ENCODE results near the gene BCAS4. TPM values are rescaled to one million over a fixed set of nuclear protein-coding genes. Genes with fewer than 3 reads are reported as not detected.

The BCAS4 gene
- total RNA-seq, 1 experiment from 2014 or later: 7.9 TPM

- no peak overlapping the region for H3K4me3 Mint-ChIP-seq (ENCODE audit: unreplicated experiment)
- POLR2A ChIA-PET: interaction anchor here (0.6 to 0.7 kb wide), 2 partner anchors 123 to 294 kb away, joined by 3 to 4 read pairs; no protein-coding TSS in a partner anchor
- H3K27ac Mint-ChIP-seq (ENCODE audit: low read depth, unreplicated experiment): no peak overlapping the region
- BruUV-seq (replicated peaks): no TSS peak
- no peak for TF ChIP-seq CTCF (IDR thresholded peaks at IDR 0.05; ENCODE audit: unreplicated experiment)
- no peaks in the 10 kb centered on the region for H3K9me3 Mint-ChIP-seq (ENCODE audit: unreplicated experiment)
- DNase-seq (ENCODE audit: unreplicated experiment): no peak
- H3K36me3 Mint-ChIP-seq (ENCODE audit: insufficient read depth, unreplicated experiment): peaks cover 9% of the 10 kb centered on the region
- H3K4me1 Mint-ChIP-seq (ENCODE audit: insufficient read depth, unreplicated experiment): no peaks in the 10 kb centered on the region
- intact Hi-C loops (cut with micrococcal nuclease): no loop called here
- CTCF ChIA-PET: interaction anchor here (0.9 to 1.0 kb wide), 2 partner anchors 9 to 23 kb away, joined by 3 to 4 read pairs; no protein-coding TSS in a partner anchor
- no peaks in the 10 kb centered on the region for H3K27me3 Mint-ChIP-seq (ENCODE audit: insufficient read depth, unreplicated experiment)
Observed at GRCh38 chr20:50874758-50875665, 80.2 kb downstream of the BCAS4 start.

- Mint-ChIP-seq H3K4me3 (ENCODE audit: unreplicated experiment) (no peak overlapping the region), H3K4me1 (ENCODE audit: insufficient read depth, unreplicated experiment) (no peaks in the 10 kb centered on the region), H3K27ac (ENCODE audit: low read depth, unreplicated experiment) (no peak overlapping the region), H3K36me3 (ENCODE audit: insufficient read depth, unreplicated experiment) (peaks cover 9% of the 10 kb centered on the region), H3K9me3 (ENCODE audit: unreplicated experiment) (no peaks in the 10 kb centered on the region), H3K27me3 (ENCODE audit: insufficient read depth, unreplicated experiment) (no peaks in the 10 kb centered on the region)
- no peak for TF ChIP-seq CTCF (IDR thresholded peaks at IDR 0.05; ENCODE audit: unreplicated experiment)
- no TSS peak for BruUV-seq (replicated peaks)
- ChIA-PET POLR2A (interaction anchor here (0.6 to 1.5 kb wide), 4 partner anchors 20 to 293 kb away, joined by 3 to 5 read pairs (median 4); no protein-coding TSS in a partner anchor), CTCF (interaction anchor here (0.6 to 0.9 kb wide), 5 partner anchors 10 to 59 kb away, joined by 3 to 4 read pairs (median 3); no protein-coding TSS in a partner anchor)
- intact Hi-C loops (cut with micrococcal nuclease): no loop called here
- no peak for DNase-seq (ENCODE audit: unreplicated experiment)
Observed at GRCh38 chr20:50876063-50876685, 81.3 kb downstream of the BCAS4 start.

- no peak for TF ChIP-seq CTCF (IDR thresholded peaks at IDR 0.05; ENCODE audit: unreplicated experiment)
- ChIA-PET CTCF (interaction anchor here (0.6 to 0.9 kb wide), 4 partner anchors 9 to 774 kb away, joined by 3 read pairs; no protein-coding TSS in a partner anchor), POLR2A (interaction anchor here (0.7 to 1.5 kb wide), 2 partner anchors 21 to 31 kb away, joined by 3 to 5 read pairs; no protein-coding TSS in a partner anchor)
- no peaks in the 10 kb centered on the region for H3K9me3 Mint-ChIP-seq (ENCODE audit: unreplicated experiment)
- H3K4me3 Mint-ChIP-seq (ENCODE audit: unreplicated experiment): no peak overlapping the region
- H3K36me3 Mint-ChIP-seq (ENCODE audit: insufficient read depth, unreplicated experiment): peaks cover 9% of the 10 kb centered on the region
- intact Hi-C loops (cut with micrococcal nuclease): no loop called here
- H3K27ac Mint-ChIP-seq (ENCODE audit: low read depth, unreplicated experiment): no peak overlapping the region
- no TSS peak for BruUV-seq (replicated peaks)
- DNase-seq (ENCODE audit: unreplicated experiment): no peak
- H3K27me3 Mint-ChIP-seq (ENCODE audit: insufficient read depth, unreplicated experiment): no peaks in the 10 kb centered on the region
- no peaks in the 10 kb centered on the region for H3K4me1 Mint-ChIP-seq (ENCODE audit: insufficient read depth, unreplicated experiment)
Observed at GRCh38 chr20:50876816-50877215, 82.0 kb downstream of the BCAS4 start.

GRCh38 chr20:50877232-50877743 lies 82.4 kb downstream of the BCAS4 start:
- H3K27me3 Mint-ChIP-seq (ENCODE audit: insufficient read depth, unreplicated experiment): no peaks in the 10 kb centered on the region
- POLR2A ChIA-PET: interaction anchor here (1.5 kb wide), 1 partner anchor 21 kb away, joined by 5 read pairs; no protein-coding TSS in a partner anchor
- BruUV-seq (replicated peaks): no TSS peak

More at GRCh38 chr20:50877232-50877743, 82.4 kb downstream of the BCAS4 start:
- intact Hi-C loops (cut with micrococcal nuclease): no loop called here
- no peak overlapping the region for H3K27ac Mint-ChIP-seq (ENCODE audit: low read depth, unreplicated experiment)
- H3K9me3 Mint-ChIP-seq (ENCODE audit: unreplicated experiment): no peaks in the 10 kb centered on the region
- CTCF ChIA-PET: interaction anchor here (0.6 kb wide), 1 partner anchor 774 kb away, joined by 3 read pairs; no protein-coding TSS in a partner anchor
- peaks cover 9% of the 10 kb centered on the region for H3K36me3 Mint-ChIP-seq (ENCODE audit: insufficient read depth, unreplicated experiment)
- TF ChIP-seq CTCF (IDR thresholded peaks at IDR 0.05; ENCODE audit: unreplicated experiment): no peak
- DNase-seq (ENCODE audit: unreplicated experiment): no peak
- H3K4me1 Mint-ChIP-seq (ENCODE audit: insufficient read depth, unreplicated experiment): no peaks in the 10 kb centered on the region
- H3K4me3 Mint-ChIP-seq (ENCODE audit: unreplicated experiment): no peak overlapping the region

Measured in MCF 10A (cell line).